ENCODE results near the gene POU4F3.

- TF ChIP-seq CTCF (IDR thresholded peaks at IDR 0.05) (no peak), POLR2A (IDR thresholded peaks at IDR 0.05) (no peak)
Measured at GRCh38 chr5:146368137-146368536, 29.5 kb downstream of the POU4F3 start.
